ENCODE measurements around the gene ABCF1. TPM values are rescaled to one million over a fixed set of nuclear protein-coding genes. Genes with fewer than 3 reads are reported as not detected.

ABCF1 gene
- polyA plus RNA-seq, 1 donor from 2014 or later: 19.5 TPM

DNA sequence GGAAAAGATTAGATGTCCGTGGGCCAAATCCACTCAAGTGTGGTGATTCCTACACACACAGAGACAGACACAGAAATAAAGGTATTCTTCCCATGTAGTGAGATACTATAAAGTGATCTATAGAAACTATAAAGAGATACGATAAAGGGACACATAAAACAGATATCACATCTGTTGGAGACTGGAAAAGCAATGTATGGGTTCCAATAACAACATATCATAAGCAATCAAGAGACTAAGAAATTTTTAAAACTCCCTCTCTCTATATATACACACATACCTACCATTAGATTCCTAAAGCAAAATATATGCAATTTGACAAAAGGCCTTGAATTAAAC is 40.6 kb downstream of the ABCF1 start:
- Histone ChIP-seq H3K79me2 (replicated peaks; ENCODE audit: insufficient read depth, low read length) (peaks cover 48% of the 10 kb centered on the region), H3K36me3 (ENCODE audit: insufficient read depth, low read length) (peaks cover 10% of the 10 kb centered on the region), H3K9ac (ENCODE audit: low read length) (peak overlapping the region; percentile 17), H3K9me3 (ENCODE audit: low read length) (no peaks in the 10 kb centered on the region), H3F3A (ENCODE audit: insufficient read depth, low read length, poor library complexity, severe bottlenecking) (peaks cover 7% of the 10 kb centered on the region), H3K4me3 (ENCODE audit: low read length) (peak overlapping the region; percentile 83), H2AFZ (ENCODE audit: low read depth, low read length) (no peak overlapping the region), H3K4me2 (ENCODE audit: low read length) (peak overlapping the region; percentile 37), H3K27ac (ENCODE audit: low read length) (peak overlapping the region; percentile 100), H4K20me1 (ENCODE audit: insufficient read depth) (no peaks in the 10 kb centered on the region), H3K27me3 (ENCODE audit: insufficient read depth, low read depth, low read length) (no peaks in the 10 kb centered on the region), H3K9me2 (ENCODE audit: insufficient read depth, low read length) (no peaks in the 10 kb centered on the region)
- TF ChIP-seq, protein P1, sequence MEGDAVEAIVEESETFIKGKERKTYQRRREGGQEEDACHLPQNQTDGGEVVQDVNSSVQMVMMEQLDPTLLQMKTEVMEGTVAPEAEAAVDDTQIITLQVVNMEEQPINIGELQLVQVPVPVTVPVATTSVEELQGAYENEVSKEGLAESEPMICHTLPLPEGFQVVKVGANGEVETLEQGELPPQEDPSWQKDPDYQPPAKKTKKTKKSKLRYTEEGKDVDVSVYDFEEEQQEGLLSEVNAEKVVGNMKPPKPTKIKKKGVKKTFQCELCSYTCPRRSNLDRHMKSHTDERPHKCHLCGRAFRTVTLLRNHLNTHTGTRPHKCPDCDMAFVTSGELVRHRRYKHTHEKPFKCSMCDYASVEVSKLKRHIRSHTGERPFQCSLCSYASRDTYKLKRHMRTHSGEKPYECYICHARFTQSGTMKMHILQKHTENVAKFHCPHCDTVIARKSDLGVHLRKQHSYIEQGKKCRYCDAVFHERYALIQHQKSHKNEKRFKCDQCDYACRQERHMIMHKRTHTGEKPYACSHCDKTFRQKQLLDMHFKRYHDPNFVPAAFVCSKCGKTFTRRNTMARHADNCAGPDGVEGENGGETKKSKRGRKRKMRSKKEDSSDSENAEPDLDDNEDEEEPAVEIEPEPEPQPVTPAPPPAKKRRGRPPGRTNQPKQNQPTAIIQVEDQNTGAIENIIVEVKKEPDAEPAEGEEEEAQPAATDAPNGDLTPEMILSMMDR (IDR thresholded peaks at IDR 0.05; ENCODE audit: poor library complexity, severe bottlenecking): no peak
- TF ChIP-seq MXI1 (conservative IDR thresholded peaks at IDR 0.05; ENCODE audit: poor library complexity, severe bottlenecking): no peak
- TF ChIP-seq TAF1 (IDR thresholded peaks at IDR 0.05; ENCODE audit: low read depth): no peak
- TF ChIP-seq EZH2 (IDR thresholded peaks at IDR 0.05; ENCODE audit: borderline replicate concordance, insufficient read depth, low read length, poor library complexity, severe bottlenecking): no peak

DNA sequence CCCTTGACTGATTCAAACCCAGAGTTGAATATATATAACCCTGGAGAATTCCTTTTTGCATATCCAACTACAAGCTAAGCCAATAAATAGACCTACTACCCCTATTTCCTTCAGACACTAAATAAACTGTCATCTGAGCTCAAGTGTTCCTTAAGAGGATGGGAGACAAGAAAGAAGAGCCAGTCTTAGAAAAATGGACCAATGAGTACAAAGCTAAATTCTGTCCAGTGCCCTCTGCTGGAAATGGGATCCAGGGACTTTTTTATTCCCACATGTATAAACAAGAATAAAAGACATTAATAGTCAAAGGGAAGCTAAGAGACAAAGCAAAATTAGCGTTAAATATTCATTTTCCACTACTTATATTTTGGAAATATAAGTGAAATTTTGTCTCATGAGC is 41.0 kb downstream of the ABCF1 start:
- Histone ChIP-seq H3K9ac (ENCODE audit: low read length) (peak overlapping the region; percentile 17), H4K20me1 (ENCODE audit: insufficient read depth) (no peaks in the 10 kb centered on the region), H3K9me2 (ENCODE audit: insufficient read depth, low read length) (no peaks in the 10 kb centered on the region), H3F3A (ENCODE audit: insufficient read depth, low read length, poor library complexity, severe bottlenecking) (peaks cover 8% of the 10 kb centered on the region), H3K36me3 (ENCODE audit: insufficient read depth, low read length) (peaks cover 9% of the 10 kb centered on the region), H3K4me2 (ENCODE audit: low read length) (peak overlapping the region; percentile 37), H3K9me3 (ENCODE audit: low read length) (no peaks in the 10 kb centered on the region), H3K4me3 (ENCODE audit: low read length) (peak overlapping the region; percentile 83), H3K27ac (ENCODE audit: low read length) (peak overlapping the region; percentile 100), H3K27me3 (ENCODE audit: insufficient read depth, low read depth, low read length) (no peaks in the 10 kb centered on the region), H3K79me2 (replicated peaks; ENCODE audit: insufficient read depth, low read length) (peaks cover 50% of the 10 kb centered on the region), H2AFZ (ENCODE audit: low read depth, low read length) (no peak overlapping the region)
- TF ChIP-seq POLR2AphosphoS5 (IDR thresholded peaks at IDR 0.05) (no peak), TAF1 (IDR thresholded peaks at IDR 0.05; ENCODE audit: low read depth) (no peak)
- TF ChIP-seq, protein P1 (IDR thresholded peaks at IDR 0.05; ENCODE audit: poor library complexity, severe bottlenecking): peak; percentile 49

DNA sequence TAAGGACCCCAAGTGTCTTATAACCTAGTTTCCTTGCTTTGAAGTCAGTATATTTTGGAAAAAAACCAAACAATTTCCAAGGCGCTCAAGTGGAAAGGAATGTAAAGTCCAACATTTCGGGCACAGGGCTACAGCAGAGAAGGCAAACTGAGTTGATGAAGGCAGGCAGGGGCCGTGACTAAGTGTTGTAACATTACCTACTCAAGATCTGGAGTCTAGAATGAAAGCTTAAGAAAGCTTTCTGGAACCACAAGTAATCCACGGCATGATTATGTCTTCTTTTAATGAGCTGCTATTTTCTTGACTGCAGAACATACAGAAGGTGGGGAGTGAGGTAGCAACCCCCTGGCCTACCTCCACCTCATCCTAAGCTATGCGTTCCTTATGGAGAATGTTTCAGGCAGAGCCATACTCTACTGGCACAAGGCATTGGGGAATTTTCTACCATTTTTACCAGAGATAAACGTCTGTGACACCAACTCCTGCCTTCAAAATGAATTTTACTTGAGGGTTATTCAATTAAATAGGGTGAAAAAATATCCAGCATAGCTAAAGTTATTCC is 41.5 kb downstream of the ABCF1 start:
- no peak overlapping the region for H2AFZ ChIP-seq (ENCODE audit: low read depth, low read length)
- peaks cover 9% of the 10 kb centered on the region for H3K36me3 ChIP-seq (ENCODE audit: insufficient read depth, low read length)
- H3K27ac ChIP-seq (ENCODE audit: low read length): peak overlapping the region; percentile 100
- TF ChIP-seq TAF1 (IDR thresholded peaks at IDR 0.05; ENCODE audit: low read depth): no peak
- no peak for TF ChIP-seq EZH2 (IDR thresholded peaks at IDR 0.05; ENCODE audit: borderline replicate concordance, insufficient read depth, low read length, poor library complexity, severe bottlenecking)
- TF ChIP-seq POLR2AphosphoS5 (IDR thresholded peaks at IDR 0.05): no peak
- TF ChIP-seq RAD21 (conservative IDR thresholded peaks at IDR 0.05): no peak
- TF ChIP-seq SMC3 (conservative IDR thresholded peaks at IDR 0.05; ENCODE audit: poor library complexity): no peak
- TF ChIP-seq, protein P1 (IDR thresholded peaks at IDR 0.05; ENCODE audit: poor library complexity, severe bottlenecking): no peak
- no peak for TF ChIP-seq MXI1 (conservative IDR thresholded peaks at IDR 0.05; ENCODE audit: poor library complexity, severe bottlenecking)
- H3F3A ChIP-seq (ENCODE audit: insufficient read depth, low read length, poor library complexity, severe bottlenecking): peaks cover 8% of the 10 kb centered on the region
- no peaks in the 10 kb centered on the region for H4K20me1 ChIP-seq (ENCODE audit: insufficient read depth)
- H3K9ac ChIP-seq (ENCODE audit: low read length): no peak overlapping the region
- H3K4me2 ChIP-seq (ENCODE audit: low read length): no peak overlapping the region
- H3K9me3 ChIP-seq (ENCODE audit: low read length): no peaks in the 10 kb centered on the region
- H3K79me2 ChIP-seq (replicated peaks; ENCODE audit: insufficient read depth, low read length): peaks cover 50% of the 10 kb centered on the region
- H3K4me3 ChIP-seq (ENCODE audit: low read length): peak overlapping the region; percentile 83
- H3K9me2 ChIP-seq (ENCODE audit: insufficient read depth, low read length): no peaks in the 10 kb centered on the region
- no peaks in the 10 kb centered on the region for H3K27me3 ChIP-seq (ENCODE audit: insufficient read depth, low read depth, low read length)

All from neural cell (in vitro differentiated cells).